A549 (cell line): ENCODE measurements around the gene SHC3. TPM values are rescaled to one million over a fixed set of nuclear protein-coding genes. Genes with fewer than 3 reads are reported as not detected.

ENCODE experiments used
- ATAC-seq, 2 experiments: fragments of 200-7000 bp in 1 of 2; fragments of >200 bp in 1 of 2; cut with Nextera tagmentation in 1 of 2; cut with Tn5 transposase in 1 of 2; 3 replicates each; pipeline versions ENCODE4 v1.8.0 to v1.9.1; 2018 to 2020; ENCODE audit warnings: mild to moderate bottlenecking in 1 of 2, moderate library complexity in 1 of 2
- CTCF ChIA-PET: fragments of 300-600 bp; sonication (Branson Sonifier 250); formaldehyde crosslinking; extraction: SDS; loops from one replicate; lab custom pipeline; 2021; ENCODE audit warnings: antibody characterized with exemption, inconsistent platforms; lab: Yijun Ruan, JAX
- POLR2A ChIA-PET: fragments of 350-600 bp; formaldehyde crosslinking; extraction: SDS; loops from one replicate; lab custom pipeline; 2021; ENCODE audit warnings: antibody characterized with exemption, inconsistent platforms; lab: Yijun Ruan, JAX
- DNase-seq, 2 experiments: peaks; one replicate each; pipeline versions ENCODE4 v3.0.0 to v3.0.0-alpha.2; 2011 to 2016; ENCODE audit warnings: low read depth in 1 of 2, low spot score in 1 of 2
- FAIRE-seq: peaks from 2 replicates; lab custom pipeline; 2011; peaks lifted over from hg19 to GRCh38; lab: Jason Lieb, UNC
- H3K27ac ChIP-seq, 2 experiments: fragments of >200 bp; sonication (Bioruptor Twin); formaldehyde crosslinking; 3 replicates each; pipeline ENCODE4 v1.5.1; 2016 to 2017
- H3K4me1 ChIP-seq: fragments of >200 bp; sonication (Bioruptor Twin); formaldehyde crosslinking; 3 replicates; pipeline ENCODE4 v1.6.1; 2016
- H3K4me2 ChIP-seq: fragments of >200 bp; sonication (Bioruptor Twin); formaldehyde crosslinking; 3 replicates; pipeline ENCODE4 v1.6.1; 2016
- H3K4me3 ChIP-seq: fragments of >200 bp; sonication (Bioruptor Twin); formaldehyde crosslinking; 3 replicates; pipeline ENCODE4 v1.5.1; 2016
- H3K9me3 ChIP-seq: fragments of >200 bp; sonication (Bioruptor Twin); formaldehyde crosslinking; 3 replicates; pipeline ENCODE4 v1.6.1; 2016
- BHLHE40 ChIP-seq: IDR thresholded peaks from 2 replicates; pipeline ENCODE4 v1.6.1; 2012; ENCODE audit warnings: low read depth, low read length, inconsistent platforms
- CBX8 ChIP-seq: fragments of 200-600 bp; sonication (generic); IDR thresholded peaks from 2 replicates; pipeline ENCODE4 v1.6.1; 2016
- CTCF ChIP-seq: fragments of >200 bp; sonication (Bioruptor Twin); formaldehyde crosslinking; IDR thresholded peaks from 3 replicates; pipeline ENCODE4 v1.5.1; 2016
- E2F6 ChIP-seq: IDR thresholded peaks from 2 replicates; pipeline ENCODE4 v1.6.1; 2012; ENCODE audit warnings: low read depth, borderline replicate concordance
- EHMT2 ChIP-seq: fragments of 200-600 bp; sonication (generic); IDR thresholded peaks from 2 replicates; pipeline ENCODE4 v1.6.1; 2016; ENCODE audit warnings: antibody characterized with exemption, low read depth, mild to moderate bottlenecking, moderate library complexity
- ELK1 ChIP-seq: fragments of 150-350 bp; IDR thresholded peaks from 2 replicates; pipeline ENCODE4 v1.6.1; 2014; ENCODE audit warnings: low read depth, mild to moderate bottlenecking, low read length
- EP300 ChIP-seq, 2 experiments: fragments of >200 bp; sonication (Bioruptor Twin); formaldehyde crosslinking; IDR thresholded peaks; 2 replicates in 1 of 2; 3 replicates in 1 of 2; pipeline ENCODE4 v1.6.1; 2016 to 2017
- ESRRA ChIP-seq: fragments of 150-350 bp; IDR thresholded peaks from 2 replicates; pipeline ENCODE4 v1.6.1; 2014; ENCODE audit warnings: mild to moderate bottlenecking, low read length, borderline replicate concordance
- GATA3 ChIP-seq: IDR thresholded peaks from 2 replicates; pipeline ENCODE4 v1.6.1; 2012; ENCODE audit warnings: borderline replicate concordance
- HMGXB4 ChIP-seq: fragments of 250-450 bp; sonication (Bioruptor Pico); IDR thresholded peaks from 2 replicates; pipeline ENCODE4 v1.5.0; 2021; ENCODE audit warnings: mild to moderate bottlenecking, moderate library complexity, borderline replicate concordance
- HOXA7 ChIP-seq: fragments of 250-450 bp; sonication (Bioruptor Pico); IDR thresholded peaks from 2 replicates; pipeline ENCODE4 v1.5.0; 2020; ENCODE audit warnings: mild to moderate bottlenecking, moderate library complexity
- HOXB13 ChIP-seq: fragments of 250-450 bp; sonication (Bioruptor Pico); IDR thresholded peaks from 2 replicates; pipeline ENCODE4 v1.5.0; 2020; ENCODE audit warnings: low read depth, mild to moderate bottlenecking, moderate library complexity
- KDM1A ChIP-seq: fragments of 200-600 bp; sonication (generic); IDR thresholded peaks from 2 replicates; pipeline ENCODE4 v1.6.1; 2016; ENCODE audit warnings: low read depth, mild to moderate bottlenecking
- MAFK ChIP-seq: fragments of 450-650 bp; IDR thresholded peaks from 2 replicates; pipeline ENCODE4 v1.6.1; 2014; ENCODE audit not compliant: partially characterized antibody
- MAX ChIP-seq: IDR thresholded peaks from 2 replicates; pipeline ENCODE4 v1.6.1; 2012
- MAZ ChIP-seq: fragments of 150-350 bp; IDR thresholded peaks from 2 replicates; pipeline ENCODE4 v1.6.1; 2014; ENCODE audit warnings: antibody characterized with exemption, low read depth, low read length, borderline replicate concordance
- NR3C1 ChIP-seq: fragments of >200 bp; sonication (Bioruptor Twin); formaldehyde crosslinking; IDR thresholded peaks from 3 replicates; pipeline ENCODE4 v1.6.1; 2017
- PHF8 ChIP-seq: fragments of 200-600 bp; sonication (generic); IDR thresholded peaks from 2 replicates; pipeline ENCODE4 v1.6.1; 2016; ENCODE audit warnings: low read depth, mild to moderate bottlenecking, antibody characterized with exemption, moderate library complexity, borderline replicate concordance
- POLR2AphosphoS2 ChIP-seq: conservative IDR thresholded peaks from 2 replicates; pipeline ENCODE4 v1.6.1; 2012; ENCODE audit warnings: low read length, improper control_type of control experiment, inconsistent platforms
- SREBF2 ChIP-seq: fragments of 450-650 bp; IDR thresholded peaks from 2 replicates; pipeline ENCODE4 v1.6.1; 2014; ENCODE audit warnings: mild to moderate bottlenecking, moderate library complexity
- TFCP2L1 ChIP-seq: fragments of 250-450 bp; sonication (Bioruptor Pico); IDR thresholded peaks from 2 replicates; pipeline ENCODE4 v1.5.0; 2021; ENCODE audit warnings: mild to moderate bottlenecking
- USF2 ChIP-seq: fragments of 450-650 bp; IDR thresholded peaks from 2 replicates; pipeline ENCODE4 v1.6.1; 2014; ENCODE audit warnings: antibody characterized with exemption
- ZFP36 ChIP-seq: fragments of 450-650 bp; IDR thresholded peaks from 2 replicates; pipeline ENCODE4 v1.6.1; 2014; ENCODE audit warnings: borderline replicate concordance; ENCODE audit not compliant: partially characterized antibody
- WGBS: methylation state at CpG from one replicate; pipeline ENCODE4 v1.1.6; 2017; ENCODE audit errors: missing lambda C conversion rate; 5-methylcytosine and 5-hydroxymethylcytosine counted together
- polyA plus RNA-seq, 4 experiments: library from polyadenylated mRNA; depleted of rRNA in 3 of 4; stranded (reverse); fragments of >200 nt; fragmentation: RNase III in 1 of 4; extraction: RNeasy Plus Mini Kit Qiagen cat#74134 plus additional on column Dnase treatment in 1 of 4; gene quantifications; 2 replicates in 3 of 4; 3 replicates in 1 of 4; pipeline ENCODE4 v1.2.3, GENCODE V29; 2011 to 2017

The SHC3 gene
- polyA plus RNA-seq, 2 of the 4 experiments (the other 2 are of a cell fraction): 0.09 to 0.88 TPM

- no peak for TF ChIP-seq HOXA7
- no peak for TF ChIP-seq E2F6
- TF ChIP-seq MAFK: no peak
- no peak for TF ChIP-seq SREBF2
Observed at GRCh38 chr9:89167788-89168187, 10.8 kb downstream of the SHC3 start (continued).

GRCh38 chr9:89166852-89167251, 11.8 kb downstream of the SHC3 start:
- H3K4me1 ChIP-seq: no peaks in the 10 kb centered on the region
- H3K4me3 ChIP-seq: no peak overlapping the region
- 77% methylated on average over 4 of the region's 4 CpGs for WGBS
- H3K27ac ChIP-seq: no peak overlapping the region
- FAIRE-seq (no peak), DNase-seq (no peak), ATAC-seq (no peak)
- no peak overlapping the region for H3K4me2 ChIP-seq
- ChIA-PET POLR2A (no interaction called here), CTCF (no interaction called here)
- no peak for TF ChIP-seq ELK1
- no peaks in the 10 kb centered on the region for H3K9me3 ChIP-seq

- H3K4me1 ChIP-seq: no peaks in the 10 kb centered on the region
- FAIRE-seq: no peak
- no peak overlapping the region for H3K4me3 ChIP-seq
- ChIA-PET POLR2A (no interaction called here), CTCF (no interaction called here)
- DNase-seq: no peak
- TF ChIP-seq EP300 (IDR thresholded peaks at IDR 0.05) (no peak), EHMT2 (no peak), ZFP36 (no peak), KDM1A (no peak), CTCF (no peak), MAX (no peak)
- no peak overlapping the region for H3K4me2 ChIP-seq
- H3K9me3 ChIP-seq: no peaks in the 10 kb centered on the region
- no peak for ATAC-seq
- no peak overlapping the region for H3K27ac ChIP-seq
- WGBS: 77% methylated on average over 6 of the region's 6 CpGs
Observed at GRCh38 chr9:89165880-89166279, 12.7 kb downstream of the SHC3 start.

- ChIA-PET POLR2A (no interaction called here), CTCF (no interaction called here)
- DNase-seq (no peak), FAIRE-seq (no peak), ATAC-seq (no peak)
- no peak overlapping the region for H3K4me3 ChIP-seq
- H3K4me2 ChIP-seq: no peak overlapping the region
- H3K9me3 ChIP-seq: no peaks in the 10 kb centered on the region
- no peaks in the 10 kb centered on the region for H3K4me1 ChIP-seq
- TF ChIP-seq HMGXB4 (CRISPR knock-in tag): no peak
- TF ChIP-seq PHF8: no peak
- no peak for TF ChIP-seq GATA3
- TF ChIP-seq CTCF: no peak
- no peak for TF ChIP-seq HOXA7
- TF ChIP-seq CBX8: no peak
- TF ChIP-seq HOXB13 (CRISPR knock-in tag): no peak
- no peak for TF ChIP-seq MAFK
- no peak for TF ChIP-seq EHMT2
- TF ChIP-seq MAZ: no peak
- TF ChIP-seq BHLHE40: no peak
- no peak for TF ChIP-seq ESRRA
- no peak for TF ChIP-seq POLR2AphosphoS2
- TF ChIP-seq USF2: no peak
- TF ChIP-seq NR3C1: no peak
- TF ChIP-seq TFCP2L1: no peak
- no peak overlapping the region for H3K27ac ChIP-seq
Observed at GRCh38 chr9:89165341-89165740, 13.3 kb downstream of the SHC3 start.
